NCI-H2171 (cell line): Measurements from ENCODE around the gene FXYD7.
"Not testable (repeated sequence)": the region's sequence is repeated elsewhere in the genome, so short reads cannot be mapped to it uniquely, and the experiment has no call there.

ENCODE experiments used
- DNase-seq: peaks from one replicate; lab custom pipeline; 2025; lab: John Stamatoyannopoulos, UW

Gene FXYD7

DNA sequence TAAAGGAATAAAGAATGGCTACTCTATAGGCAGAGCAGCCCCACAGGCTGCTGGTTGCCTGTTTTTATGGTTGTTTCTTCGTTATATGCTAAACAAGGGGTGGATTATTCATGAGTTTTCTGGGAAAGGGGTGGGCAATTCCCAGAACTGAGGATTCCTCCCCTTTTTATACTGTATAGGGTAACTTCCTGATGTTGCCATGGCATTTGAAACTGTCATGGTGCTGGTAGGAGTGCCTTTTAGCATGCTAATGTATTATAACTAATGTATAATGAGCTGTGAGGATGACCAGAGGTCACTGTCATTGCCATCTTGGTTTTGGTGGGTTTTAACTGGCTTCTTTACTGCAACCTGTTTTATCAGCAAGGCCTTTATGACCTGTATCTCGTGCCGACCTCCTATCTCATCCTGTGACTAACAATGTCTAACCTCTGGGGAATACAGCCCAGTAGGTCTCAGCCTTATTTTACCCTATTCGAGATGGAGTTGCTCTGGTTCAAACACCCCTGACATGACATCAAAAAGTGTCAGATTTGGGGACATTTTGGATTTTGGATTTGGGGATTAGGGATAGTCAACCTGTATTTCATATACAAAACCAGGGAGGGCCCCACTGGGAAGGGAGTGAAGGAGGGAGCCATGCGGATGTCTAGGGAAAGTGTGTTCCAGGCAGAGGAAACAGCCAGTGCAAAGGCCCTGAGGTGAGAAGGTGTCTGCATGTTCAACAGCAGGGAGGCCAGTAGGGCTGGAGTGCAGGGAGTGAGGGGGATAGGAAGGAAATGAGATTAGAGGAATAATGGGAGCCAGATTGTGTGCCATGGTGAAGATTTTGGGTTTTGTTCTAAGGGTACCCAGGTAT lies 22.4 kb downstream of the FXYD7 start:
- DNase-seq: no peak

DNA sequence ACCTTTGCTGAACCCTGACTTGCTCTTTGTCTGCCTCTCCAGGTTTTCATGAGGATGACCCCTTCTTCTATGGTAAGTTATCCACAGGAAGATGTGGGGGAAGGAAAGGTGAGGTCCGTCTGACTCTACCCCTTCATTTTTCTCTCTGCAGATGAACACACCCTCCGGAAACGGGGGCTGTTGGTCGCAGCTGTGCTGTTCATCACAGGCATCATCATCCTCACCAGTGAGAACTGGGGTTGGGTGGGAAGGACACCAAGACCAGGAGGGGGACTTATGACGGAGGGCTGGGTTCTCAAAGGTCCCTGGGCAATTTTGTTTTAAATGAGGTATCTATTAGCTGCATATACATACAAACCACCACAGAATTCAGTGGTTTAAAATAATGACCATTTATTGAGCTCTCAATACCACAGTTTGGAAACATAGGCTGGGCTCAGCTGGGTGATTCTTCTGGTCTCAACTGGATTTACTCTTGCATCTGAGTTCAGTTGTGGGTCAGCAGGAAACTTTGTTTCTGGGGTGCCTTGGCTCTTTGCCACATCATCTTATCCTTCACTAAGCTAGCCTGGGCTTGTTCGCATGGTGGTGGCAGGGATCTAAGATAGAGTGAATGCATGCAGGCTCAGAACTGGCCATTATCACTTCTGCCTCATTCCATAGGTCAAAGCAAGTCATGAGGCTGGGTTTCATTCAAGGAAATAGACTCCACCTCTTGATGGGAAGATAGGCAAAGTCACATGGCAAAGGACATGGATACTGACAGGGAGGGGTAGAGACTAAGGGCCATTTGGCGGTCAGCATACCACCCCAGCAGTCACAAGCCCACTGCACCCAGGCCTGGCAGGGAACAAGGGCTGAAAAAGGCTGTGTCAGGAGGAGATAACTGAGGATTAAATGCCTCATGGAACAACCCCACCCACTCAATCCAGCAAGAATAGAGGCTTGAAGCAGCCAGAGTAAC lies 23.3 kb downstream of the FXYD7 start:
- no peak for DNase-seq

DNA sequence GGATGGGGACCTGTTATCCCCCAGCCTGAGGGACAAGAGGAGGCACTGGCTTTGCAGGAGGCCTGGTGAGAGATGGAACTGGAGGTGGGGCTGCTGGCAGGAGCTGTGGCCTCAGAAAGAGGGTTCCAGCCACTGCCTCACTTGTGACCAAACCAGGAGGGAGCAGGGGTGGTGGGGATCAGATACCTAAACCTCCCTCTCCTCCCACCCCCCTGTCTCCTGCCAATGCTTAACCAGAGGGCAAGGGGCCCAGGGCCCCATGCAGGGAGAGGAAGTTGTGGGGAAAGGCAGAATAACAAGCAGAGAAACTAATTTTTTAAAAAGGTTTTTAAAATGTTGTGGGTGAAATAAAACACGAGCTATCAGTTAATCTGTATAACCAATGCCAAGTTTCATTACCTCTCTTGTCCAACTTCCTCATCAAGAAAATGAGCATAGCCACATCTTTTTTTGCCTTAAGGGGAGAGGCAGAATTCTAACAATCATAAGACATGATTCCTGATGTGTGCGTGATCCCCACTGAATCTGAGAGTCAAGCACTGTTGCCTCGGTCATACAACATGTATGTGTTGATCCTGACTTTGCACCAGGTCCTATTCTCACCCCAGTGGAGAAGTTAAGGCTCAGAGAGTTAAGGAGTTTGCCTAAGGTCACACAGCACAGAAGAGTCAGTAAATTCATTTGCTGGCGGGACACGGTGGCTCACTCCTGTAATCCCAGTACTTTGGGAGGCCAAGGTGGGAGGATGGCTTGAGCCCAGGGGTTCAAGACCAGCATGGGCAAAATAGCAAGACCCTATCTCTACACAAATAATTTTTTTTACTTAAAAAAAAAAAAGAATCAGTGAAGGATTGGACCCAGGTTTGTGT lies 24.4 kb downstream of the FXYD7 start:
- DNase-seq: no peak

DNA sequence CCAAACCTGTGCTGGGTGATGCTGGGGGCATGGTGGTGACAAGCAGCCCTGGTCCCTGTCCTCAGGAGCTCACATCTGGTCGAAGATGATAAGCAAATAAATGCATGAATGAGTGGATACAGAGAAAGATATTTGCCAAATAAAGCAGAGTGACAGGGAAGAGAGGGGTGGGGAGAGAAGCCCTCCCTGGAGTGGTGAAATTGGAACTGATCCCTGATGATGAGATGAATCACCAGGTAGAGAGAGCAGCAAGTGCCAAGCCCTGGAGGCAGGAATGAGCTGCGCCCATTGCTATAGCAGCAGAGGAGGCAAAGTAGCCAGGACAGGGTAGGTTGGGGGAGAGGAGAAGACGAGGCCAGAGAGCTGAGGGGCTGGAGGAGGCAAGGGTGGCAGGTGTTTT lies 25.1 kb downstream of the FXYD7 start:
- DNase-seq: no peak

DNA sequence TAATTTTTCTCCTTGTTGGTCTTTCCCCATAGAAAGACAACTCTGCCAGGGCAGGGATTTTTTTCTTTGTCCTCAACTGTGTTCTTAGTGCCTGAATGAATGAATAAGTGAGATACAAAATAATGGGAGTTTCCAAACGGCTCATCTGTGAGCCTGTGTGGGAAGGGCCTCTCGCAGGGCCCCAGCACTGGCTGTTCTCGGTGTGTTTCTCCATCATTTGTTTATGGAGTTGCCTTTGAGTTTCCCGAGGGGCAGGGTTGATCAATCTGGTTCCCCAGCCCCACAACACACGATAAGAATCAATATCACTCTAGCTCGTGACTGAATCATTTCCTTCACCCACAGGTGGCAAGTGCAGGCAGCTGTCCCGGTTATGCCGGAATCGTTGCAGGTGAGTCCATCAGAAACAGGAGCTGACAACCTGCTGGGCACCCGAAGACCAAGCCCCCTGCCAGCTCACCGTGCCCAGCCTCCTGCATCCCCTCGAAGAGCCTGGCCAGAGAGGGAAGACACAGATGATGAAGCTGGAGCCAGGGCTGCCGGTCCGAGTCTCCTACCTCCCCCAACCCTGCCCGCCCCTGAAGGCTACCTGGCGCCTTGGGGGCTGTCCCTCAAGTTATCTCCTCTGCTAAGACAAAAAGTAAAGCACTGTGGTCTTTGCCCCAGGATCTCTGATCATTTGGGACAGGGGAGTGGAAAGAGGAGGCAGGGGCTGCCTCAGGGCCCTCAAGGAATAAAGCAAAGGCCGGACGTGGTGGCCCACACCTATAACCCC lies 26.4 kb downstream of the FXYD7 start:
- DNase-seq: no peak

DNA sequence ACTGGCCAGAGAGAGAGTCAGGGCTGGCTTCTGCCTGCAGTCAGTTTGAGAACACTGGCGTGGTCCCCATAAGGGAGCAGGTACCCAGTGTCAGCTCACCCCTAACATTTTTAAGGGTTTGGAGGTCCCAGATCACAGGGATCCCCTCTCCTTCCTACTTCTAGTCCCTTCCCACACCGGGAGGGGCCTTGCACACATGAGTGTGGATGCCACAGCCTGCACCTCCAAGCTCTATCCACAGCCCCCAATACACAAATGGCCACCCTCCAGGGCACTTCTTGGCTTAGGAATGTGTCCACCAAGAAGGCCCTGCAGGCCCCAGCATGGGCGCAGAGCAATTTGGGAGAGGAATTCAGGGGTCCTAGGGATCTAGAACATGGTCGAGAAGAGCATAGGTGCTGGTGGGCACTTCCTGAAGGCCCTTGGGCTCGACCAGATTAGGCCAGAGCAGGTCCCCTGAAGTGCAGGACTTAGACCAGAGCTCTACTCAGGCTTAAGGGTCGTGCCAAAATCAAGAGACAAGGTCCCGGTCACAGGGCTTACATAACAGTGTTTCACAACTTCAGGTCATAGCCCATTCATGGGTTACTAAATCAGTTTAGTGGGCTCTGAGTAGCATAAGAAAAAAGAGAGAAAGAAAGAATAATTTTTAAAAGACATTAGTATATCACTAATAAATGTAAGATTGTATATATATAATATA lies 27.5 kb downstream of the FXYD7 start:
- DNase-seq: no peak

DNA sequence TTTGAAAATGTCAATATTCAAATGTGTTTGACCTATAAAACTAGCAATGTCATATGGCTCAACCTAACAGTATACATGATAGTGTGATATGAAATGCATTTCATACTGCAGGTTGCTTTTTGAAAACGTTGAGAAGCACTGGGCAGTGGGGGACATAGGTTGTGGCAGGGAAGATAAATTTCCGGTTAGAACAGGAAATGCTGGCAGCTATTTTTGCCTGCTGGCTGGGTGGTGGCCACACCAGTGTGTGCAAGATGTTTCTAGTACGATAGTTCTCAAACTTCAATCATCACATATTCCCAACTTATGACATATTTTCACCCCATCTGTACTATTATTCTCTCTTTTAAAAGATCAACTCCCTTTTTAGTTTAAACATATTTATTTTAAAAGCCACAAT lies 28.7 kb downstream of the FXYD7 start:
- no peak for DNase-seq

DNA sequence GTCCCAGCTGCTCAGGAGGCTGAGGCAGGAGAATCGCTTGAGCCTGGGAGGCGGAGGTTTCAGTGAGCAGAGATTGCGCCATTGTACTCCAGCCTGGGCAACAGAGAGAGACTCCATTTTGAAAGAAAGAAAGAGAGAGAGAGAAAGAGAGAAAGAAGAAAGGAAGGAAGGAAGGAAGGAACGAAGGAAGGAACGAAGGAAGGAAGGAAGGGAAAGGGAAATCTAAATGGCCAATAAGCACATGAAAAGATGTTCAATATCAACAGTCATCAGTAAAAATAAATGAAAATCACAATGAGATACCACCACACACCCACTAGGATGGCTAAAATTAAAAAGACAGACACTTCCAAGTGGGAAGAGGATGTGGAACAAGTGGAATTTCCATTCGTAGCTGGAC lies 31.2 kb downstream of the FXYD7 start:
- DNase-seq: no peak

DNA sequence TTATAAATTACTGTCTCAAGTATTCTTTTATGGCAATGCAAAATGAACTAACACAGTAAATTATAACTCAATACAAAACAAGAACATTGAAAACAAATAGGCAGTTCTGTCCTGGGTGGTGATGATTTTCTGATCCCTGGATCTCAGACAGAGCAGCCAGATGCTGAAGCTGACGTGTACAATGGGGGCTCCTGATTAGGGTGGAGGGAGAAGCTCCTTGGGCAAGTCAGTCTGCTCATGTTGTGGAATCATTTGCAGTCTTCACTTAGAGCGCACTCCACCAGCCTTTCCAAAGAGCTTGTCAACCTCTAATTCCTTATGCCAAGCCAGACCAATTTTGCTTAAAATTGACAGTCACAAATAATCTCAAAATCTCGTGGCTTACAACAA lies 33.1 kb downstream of the FXYD7 start:
- DNase-seq: no peak

DNA sequence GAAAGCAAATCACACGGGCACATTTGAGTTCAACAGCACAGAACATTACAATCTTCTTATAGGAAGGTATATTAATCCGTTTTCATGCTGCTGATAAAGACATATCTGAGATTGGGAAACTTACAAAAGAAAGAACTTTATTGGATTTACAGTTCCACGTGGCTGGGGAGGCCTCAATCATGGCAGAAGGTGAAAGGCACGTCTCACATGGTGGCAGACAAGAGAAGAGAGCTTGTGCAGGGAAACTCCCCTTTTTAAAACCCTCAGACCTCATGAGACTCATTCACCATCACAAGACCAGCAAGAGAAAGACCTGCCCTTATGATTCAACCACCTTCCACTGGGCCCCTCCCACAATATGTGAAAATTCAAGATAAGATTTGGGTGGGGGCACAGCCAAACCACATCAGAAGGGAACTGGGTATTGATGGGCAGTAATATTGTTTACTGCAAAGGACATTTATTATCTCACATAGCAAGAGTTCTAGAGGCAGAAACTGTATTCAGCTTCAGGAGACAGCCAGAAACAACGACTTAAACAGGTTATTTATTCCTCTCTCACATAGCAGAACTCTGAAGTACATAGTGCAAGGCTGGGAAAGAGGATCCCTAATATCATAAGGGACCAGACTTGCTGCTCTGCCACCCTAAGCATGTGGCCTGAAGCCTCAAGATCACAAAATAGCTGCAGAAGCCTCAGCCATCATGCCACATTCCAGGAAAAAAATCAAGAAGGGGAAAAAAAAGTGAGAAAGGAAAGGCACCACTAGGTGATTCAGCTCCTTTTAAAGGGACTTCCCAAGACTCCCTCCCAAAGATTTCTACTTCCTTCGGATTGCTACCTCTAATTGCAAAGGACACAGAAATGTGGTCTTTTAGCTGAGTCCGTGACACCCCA lies 34.6 kb downstream of the FXYD7 start:
- DNase-seq: no peak

DNA sequence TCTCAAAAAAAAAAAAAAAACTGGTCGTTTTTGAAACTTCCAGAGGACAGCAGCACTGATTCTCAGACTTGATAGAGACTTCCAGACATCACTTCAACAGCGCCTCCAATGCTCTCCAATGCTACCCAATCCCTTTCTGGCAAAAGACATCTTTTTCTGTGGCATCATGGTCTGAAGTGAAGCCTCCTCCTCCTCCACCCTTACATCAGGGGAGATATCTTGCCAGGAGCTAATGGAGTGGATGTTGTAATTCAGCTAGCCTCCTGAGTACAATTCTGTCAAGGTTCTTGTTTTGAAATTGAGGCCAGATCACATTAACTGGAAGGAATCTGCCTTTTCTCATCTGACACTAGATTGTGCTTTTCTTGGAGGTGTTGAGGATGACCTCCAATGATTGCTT lies 35.6 kb downstream of the FXYD7 start:
- DNase-seq: no peak

DNA sequence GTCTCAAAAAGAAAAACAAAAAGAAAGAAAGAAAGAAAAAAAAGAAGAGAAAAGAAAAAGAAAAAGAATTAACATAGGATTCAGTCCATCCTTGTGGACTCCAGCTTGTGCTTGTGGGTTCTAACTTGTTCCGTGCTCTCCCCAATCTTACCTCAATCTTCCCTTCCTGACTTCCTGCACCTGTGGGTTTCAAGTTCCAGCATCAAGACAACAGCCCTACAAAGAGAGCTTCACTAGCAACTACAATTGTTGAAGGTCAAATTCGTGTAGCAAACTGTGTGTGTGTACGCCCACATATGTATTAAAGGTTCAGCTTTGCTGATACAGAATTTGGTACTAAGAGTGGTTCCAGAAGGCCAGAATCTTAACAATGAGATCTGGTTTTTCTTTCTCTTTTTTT lies 36.8 kb downstream of the FXYD7 start:
- DNase-seq: no peak

DNA sequence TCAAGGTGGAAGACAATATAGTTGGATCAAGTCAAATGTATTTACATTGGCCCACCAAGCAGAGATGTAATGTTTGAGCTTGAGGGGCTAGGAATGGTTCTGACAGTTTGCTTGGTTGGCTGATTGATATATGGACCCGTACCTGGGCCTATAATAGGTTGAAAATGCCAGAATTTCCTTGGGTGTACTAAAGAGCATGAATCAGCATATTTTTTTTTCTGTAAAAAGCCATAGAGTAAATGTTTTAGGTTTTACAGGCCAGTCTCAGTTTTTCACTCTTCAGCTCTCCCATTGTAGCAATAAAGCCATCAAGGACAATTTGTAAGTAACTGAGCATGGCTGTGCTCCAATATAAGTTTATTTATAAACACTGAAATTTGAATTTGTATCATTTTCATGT lies 38.3 kb downstream of the FXYD7 start:
- DNase-seq: no peak

DNA sequence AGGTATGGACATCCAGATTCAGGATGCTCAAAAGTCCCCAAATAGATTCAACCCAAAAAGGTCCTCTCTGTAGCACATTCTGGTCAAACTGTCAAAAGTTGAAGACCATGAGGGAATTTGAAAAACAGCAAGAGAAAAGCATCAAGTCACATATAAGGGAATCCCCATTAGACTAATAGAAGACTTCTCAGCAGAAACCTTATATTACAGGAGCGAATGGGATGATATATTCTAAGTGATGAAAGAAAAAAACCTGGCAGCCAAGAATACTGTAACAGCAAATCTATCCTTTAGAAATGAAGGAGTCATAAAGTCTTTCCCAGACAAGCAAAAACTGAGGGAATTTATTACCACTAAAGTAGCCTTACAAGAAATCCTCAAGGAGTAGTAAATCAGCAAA lies 41.2 kb downstream of the FXYD7 start:
- DNase-seq: no peak

DNA sequence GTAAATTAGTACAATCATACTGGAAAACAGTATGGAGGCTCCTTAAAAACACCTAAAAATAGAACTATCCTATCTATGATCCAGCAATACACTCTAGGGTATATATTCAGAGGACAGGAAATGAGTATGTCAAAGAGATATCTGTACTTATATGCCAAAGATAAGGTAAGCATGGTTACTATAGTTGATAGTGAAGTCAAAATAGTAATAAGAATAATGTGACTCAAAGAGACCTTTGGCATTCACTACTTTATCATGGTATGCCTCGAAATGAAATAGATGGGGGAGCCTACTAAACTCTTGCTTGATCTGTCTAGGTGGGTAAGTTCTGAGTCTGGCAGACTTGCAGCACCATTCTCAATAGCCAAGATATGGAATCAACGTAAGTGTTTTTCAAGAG lies 41.8 kb downstream of the FXYD7 start:
- no peak for DNase-seq

DNA sequence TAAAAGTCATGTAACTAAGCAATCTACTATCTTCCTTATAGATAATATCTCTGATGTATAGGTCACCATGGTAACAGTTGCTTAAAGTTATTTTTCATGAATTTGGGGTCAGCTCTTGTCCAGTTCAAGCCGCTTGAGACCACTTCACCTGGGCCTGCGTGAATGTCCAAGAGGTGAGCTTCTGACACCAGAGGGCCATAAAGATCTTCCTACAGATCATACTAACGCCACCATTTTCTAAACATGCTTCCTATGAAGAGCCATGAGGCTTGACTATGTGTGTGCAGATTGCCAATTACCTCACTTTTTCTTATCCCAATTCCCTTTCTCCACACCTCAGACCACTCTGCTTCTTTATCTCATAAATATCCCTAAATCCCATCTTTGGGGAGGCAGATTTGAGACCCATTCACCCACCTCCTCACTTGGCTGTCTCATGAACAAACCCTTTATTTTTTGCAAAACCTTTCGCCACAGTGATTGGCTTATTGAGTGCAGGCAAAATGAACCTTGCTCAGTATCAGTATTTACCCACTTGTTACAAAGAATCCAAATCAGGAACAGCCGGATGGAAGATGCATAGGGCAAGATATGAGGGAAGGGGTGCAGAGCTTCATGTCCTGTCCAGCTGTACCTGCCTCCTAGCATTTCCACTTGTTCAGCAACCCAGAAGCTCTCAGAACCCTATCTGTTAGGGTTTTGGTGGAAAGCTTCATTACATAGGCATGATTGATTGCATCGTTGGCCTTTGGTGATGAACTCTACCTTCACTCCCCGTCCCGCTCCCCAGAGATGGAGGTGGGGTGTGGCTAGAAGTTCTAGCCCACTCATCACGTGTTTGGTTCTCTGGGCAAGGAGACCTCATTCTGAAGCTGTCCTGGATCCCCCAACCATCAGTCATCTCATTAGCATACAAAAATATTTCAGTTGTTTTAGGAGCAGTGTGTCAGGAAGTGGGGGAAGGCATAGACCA lies 51.2 kb downstream of the FXYD7 start:
- no peak for DNase-seq

DNA sequence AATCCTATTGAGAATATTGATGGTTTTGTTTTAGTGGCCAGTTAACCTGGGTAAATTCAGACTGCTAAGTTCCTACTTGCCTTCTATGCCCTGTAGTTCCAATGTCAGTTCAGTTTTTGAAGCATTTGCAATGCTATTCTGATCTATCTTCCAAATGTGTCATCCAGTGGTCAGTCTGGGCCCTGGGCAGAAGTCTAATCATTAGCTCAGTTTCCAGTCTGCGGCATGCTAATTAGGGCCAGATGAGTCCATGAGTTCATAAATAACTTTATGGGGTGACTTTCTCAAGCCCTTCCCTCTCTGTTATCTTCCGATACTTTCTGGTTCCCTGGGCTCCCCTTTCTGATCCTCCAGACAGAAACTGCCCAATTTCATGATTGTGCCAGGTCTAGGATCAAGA lies 52.8 kb downstream of the FXYD7 start:
- no peak for DNase-seq

DNA sequence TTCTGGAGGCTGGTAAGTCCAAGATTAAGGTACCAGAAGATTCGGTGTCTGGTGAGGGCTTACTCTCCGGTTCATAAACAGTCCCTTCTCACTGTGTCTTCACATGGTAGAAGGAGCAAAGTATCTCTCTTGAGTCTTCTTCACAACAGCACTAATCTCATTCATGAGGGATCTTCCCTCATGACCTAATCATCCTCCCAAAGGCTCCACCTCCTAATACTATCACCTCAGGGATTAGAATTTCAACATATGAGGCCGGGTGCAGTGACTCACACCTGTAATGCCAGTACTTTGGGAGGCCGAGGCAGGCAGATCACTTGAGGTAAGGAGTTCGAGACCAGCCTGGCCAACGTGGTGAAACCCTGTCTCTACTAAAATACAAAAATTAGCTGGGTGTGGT lies 53.8 kb downstream of the FXYD7 start:
- not testable (repeated sequence) for DNase-seq
